Measurements from ENCODE around the gene SCYGR8.

SCYGR8 gene, protein sequence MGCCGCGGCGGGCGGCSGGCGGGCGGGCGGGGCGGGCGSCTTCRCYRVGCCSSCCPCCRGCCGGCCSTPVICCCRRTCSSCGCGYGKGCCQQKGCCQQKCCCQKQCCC

DNA sequence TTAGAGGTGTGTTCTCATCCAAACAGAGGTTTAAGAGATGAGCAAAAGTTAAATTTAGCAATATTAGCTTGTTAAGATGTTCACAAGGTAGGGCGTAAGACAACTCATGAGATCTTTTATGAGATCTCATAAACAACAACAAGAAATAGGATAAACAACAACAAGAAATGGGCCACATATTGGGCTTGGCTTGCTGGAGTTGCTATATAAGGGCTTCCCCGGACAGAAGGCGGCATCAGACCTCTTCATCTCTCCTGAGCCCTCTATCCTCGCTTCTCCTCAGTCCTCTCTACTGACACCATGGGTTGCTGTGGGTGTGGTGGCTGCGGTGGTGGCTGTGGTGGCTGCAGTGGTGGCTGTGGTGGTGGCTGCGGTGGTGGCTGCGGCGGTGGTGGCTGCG lies at the start of gene SCYGR8:
Gene SCYGR8 (plus strand): TSS at position 301 of the 400 bp plus-strand sequence. CDS start 0 bp downstream, at position 301.
- H3K4me3 ChIP-seq (ENCODE audit: low read length), result no peak within 1 kb of the TSS
- no peak within 1 kb of the TSS for H3K27ac ChIP-seq (ENCODE audit: low read length)
- H3K4me1 ChIP-seq (ENCODE audit: control insufficient read depth, low read depth, low read length), result no peaks in the 10 kb centered on the region
- H3K36me3 ChIP-seq (ENCODE audit: control insufficient read depth, low read depth, low read length), result no peaks in the 10 kb centered on the region
- H3K27me3 ChIP-seq (ENCODE audit: control insufficient read depth, insufficient read depth, low read length), result no peaks in the 10 kb centered on the region
- H3K9me3 ChIP-seq (ENCODE audit: control insufficient read depth, low read depth, low read length), result no peaks in the 10 kb centered on the region
- no peak within 1 kb of the TSS for H3K9ac ChIP-seq (ENCODE audit: low read length)

DNA sequence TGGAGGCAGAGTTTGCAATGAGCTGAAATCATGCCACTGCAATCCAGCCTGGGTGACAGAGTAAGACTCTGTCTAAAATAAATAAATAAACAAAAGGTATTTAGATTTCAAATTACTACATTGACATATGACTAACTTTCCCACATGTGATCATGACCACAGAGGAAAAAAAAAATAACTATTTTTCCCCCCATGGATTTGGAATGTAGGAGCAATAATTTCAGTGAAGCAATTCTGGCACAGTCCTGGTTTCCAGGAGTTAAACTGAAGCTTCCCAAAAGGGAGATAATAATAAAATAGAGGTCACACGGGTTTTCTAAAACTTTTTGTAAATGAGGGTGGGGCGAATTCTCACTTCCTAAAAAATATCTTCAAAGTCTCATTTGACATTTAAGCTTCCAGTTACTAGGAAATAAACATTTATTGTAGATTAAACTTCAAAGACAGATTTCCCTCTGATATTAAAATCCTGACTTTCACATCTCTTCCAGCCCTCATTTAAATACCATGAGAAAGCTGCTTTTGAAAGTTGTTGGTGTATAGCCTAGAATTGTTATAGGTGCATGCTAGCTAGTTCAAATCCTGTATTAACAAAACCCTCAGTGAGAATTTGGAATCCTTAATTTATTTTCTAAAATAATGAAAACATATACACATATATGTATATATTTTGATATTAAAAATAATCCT lies 48.6 kb upstream of the SCYGR8 start:
- H3K27ac ChIP-seq (ENCODE audit: low read length), result no peak overlapping the region
- H3K9me3 ChIP-seq (ENCODE audit: control insufficient read depth, low read depth, low read length), result no peaks in the 10 kb centered on the region
- no peaks in the 10 kb centered on the region for H3K4me1 ChIP-seq (ENCODE audit: control insufficient read depth, low read depth, low read length)
- no peaks in the 10 kb centered on the region for H3K27me3 ChIP-seq (ENCODE audit: control insufficient read depth, insufficient read depth, low read length)
- no peak overlapping the region for H3K4me3 ChIP-seq (ENCODE audit: low read length)
- H3K36me3 ChIP-seq (ENCODE audit: control insufficient read depth, low read depth, low read length), result no peaks in the 10 kb centered on the region
- no peak overlapping the region for H3K9ac ChIP-seq (ENCODE audit: low read length)

DNA sequence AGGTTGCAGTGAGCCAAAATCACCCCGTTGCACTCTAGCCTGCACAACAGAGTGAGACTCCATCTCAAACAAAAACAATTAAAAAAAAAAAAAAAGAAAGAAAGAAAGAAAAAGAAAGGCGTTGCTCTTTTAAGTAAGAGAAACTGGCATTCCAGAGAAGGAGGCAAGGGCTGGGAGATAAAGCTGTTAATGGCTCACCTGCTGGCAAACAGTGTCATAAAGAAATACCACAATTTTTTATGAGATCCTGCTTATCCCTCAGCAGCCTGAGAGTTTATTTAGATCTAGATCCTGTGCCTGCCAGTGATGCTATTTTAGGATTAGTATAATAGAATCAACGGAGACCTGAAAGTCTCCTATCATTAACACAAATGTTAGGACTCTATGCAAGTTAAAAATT lies 44.1 kb upstream of the SCYGR8 start:
- Histone ChIP-seq H3K9ac (ENCODE audit: low read length) (no peak overlapping the region), H3K36me3 (ENCODE audit: control insufficient read depth, low read depth, low read length) (no peaks in the 10 kb centered on the region), H3K4me1 (ENCODE audit: control insufficient read depth, low read depth, low read length) (no peaks in the 10 kb centered on the region), H3K9me3 (ENCODE audit: control insufficient read depth, low read depth, low read length) (no peaks in the 10 kb centered on the region), H3K27ac (ENCODE audit: low read length) (no peak overlapping the region), H3K4me3 (ENCODE audit: low read length) (no peak overlapping the region), H3K27me3 (ENCODE audit: control insufficient read depth, insufficient read depth, low read length) (no peaks in the 10 kb centered on the region)

DNA sequence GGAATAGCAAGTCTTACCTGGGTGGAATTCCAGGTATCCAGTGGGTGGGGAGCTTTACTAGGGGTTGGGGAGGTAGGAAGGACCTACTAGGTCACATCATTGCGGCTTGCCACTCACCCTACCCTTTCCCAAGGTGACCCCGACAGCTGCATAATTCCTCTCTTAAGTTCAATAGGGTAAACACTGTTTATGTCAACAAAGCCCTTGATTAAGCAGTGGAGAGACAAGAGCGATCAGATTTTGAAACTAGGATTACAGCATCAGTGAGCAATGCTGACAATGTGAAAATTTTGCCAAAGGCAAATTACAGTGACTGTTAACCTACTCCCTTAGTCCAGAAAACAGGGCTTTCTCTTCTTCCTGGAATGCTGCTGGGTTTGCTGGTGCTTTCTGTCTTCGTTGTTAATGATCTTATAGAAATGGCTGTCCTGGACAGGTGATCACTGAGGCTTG lies 42.4 kb upstream of the SCYGR8 start:
- Histone ChIP-seq H3K27me3 (ENCODE audit: control insufficient read depth, insufficient read depth, low read length) (no peaks in the 10 kb centered on the region), H3K4me1 (ENCODE audit: control insufficient read depth, low read depth, low read length) (no peaks in the 10 kb centered on the region), H3K9ac (ENCODE audit: low read length) (no peak overlapping the region), H3K4me3 (ENCODE audit: low read length) (no peak overlapping the region), H3K9me3 (ENCODE audit: control insufficient read depth, low read depth, low read length) (no peaks in the 10 kb centered on the region), H3K36me3 (ENCODE audit: control insufficient read depth, low read depth, low read length) (no peaks in the 10 kb centered on the region), H3K27ac (ENCODE audit: low read length) (no peak overlapping the region)

DNA sequence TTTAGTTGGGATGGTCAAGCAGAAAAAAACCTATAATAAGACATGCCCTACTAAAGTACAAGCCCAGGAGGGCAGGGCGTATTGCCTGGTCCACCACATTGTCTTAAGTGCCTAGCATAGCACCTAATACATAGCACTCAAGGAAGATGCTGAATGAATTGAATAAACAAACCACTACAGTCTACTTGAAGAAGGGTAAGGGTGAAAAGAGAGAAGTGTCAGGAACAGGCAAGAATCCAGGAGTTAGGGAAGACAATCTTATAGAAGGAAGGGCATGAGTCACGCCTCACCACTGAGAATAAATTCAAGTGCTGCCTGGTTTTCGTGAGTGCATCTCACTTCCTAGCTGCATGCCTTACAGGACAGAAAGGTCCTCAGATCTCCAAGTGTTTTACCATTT lies 41.7 kb upstream of the SCYGR8 start:
- Histone ChIP-seq H3K4me1 (ENCODE audit: control insufficient read depth, low read depth, low read length) (no peaks in the 10 kb centered on the region), H3K9ac (ENCODE audit: low read length) (no peak overlapping the region), H3K4me3 (ENCODE audit: low read length) (no peak overlapping the region), H3K9me3 (ENCODE audit: control insufficient read depth, low read depth, low read length) (no peaks in the 10 kb centered on the region), H3K27me3 (ENCODE audit: control insufficient read depth, insufficient read depth, low read length) (no peaks in the 10 kb centered on the region), H3K36me3 (ENCODE audit: control insufficient read depth, low read depth, low read length) (no peaks in the 10 kb centered on the region), H3K27ac (ENCODE audit: low read length) (no peak overlapping the region)

DNA sequence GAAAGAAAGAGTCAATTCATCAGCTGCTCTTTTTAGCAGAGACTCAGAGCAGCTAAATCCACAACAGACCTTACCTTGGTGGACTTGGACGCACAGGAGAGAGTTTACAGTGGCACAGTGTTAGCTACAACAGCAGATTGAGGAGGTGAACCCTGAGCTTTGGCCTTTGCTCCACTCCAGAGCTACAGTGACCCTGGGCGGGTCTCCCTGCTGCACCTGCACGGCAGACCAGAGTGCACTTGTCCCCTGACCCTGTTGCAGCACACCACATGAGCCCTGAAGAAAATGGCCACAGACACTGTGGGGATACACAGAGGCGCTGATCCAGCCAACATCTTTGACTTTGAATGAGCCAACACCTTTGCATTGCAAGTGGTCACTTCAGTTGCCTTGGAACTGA lies 38.8 kb upstream of the SCYGR8 start:
- no peaks in the 10 kb centered on the region for H3K27me3 ChIP-seq (ENCODE audit: control insufficient read depth, insufficient read depth, low read length)

DNA sequence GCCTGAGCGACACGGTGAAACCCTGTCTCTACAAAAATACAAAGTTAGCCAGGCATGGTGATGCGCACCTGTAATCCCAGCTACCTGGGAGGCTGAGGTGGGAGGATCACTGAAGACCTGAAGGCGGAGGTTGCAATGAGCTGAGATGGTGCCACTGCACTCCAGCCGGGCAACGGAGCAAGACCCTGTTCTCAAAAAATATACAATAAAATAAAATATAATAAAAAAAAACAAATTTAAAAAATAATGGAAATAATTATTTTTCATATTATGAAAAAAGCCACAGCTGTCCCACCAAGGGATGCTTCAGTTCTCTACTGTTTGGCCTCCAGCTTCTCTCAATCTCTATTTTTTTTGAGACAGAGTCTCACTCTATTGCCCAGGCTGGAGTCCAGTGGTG lies 38.3 kb upstream of the SCYGR8 start:
- H3K9ac ChIP-seq (ENCODE audit: low read length), result no peak overlapping the region
- no peaks in the 10 kb centered on the region for H3K9me3 ChIP-seq (ENCODE audit: control insufficient read depth, low read depth, low read length)
- H3K27me3 ChIP-seq (ENCODE audit: control insufficient read depth, insufficient read depth, low read length), result no peaks in the 10 kb centered on the region
- no peaks in the 10 kb centered on the region for H3K4me1 ChIP-seq (ENCODE audit: control insufficient read depth, low read depth, low read length)
- H3K27ac ChIP-seq (ENCODE audit: low read length), result no peak overlapping the region
- H3K4me3 ChIP-seq (ENCODE audit: low read length), result no peak overlapping the region
- no peaks in the 10 kb centered on the region for H3K36me3 ChIP-seq (ENCODE audit: control insufficient read depth, low read depth, low read length)

More for the DNA sequence above, 38.8 kb upstream of the SCYGR8 start:
- Histone ChIP-seq H3K4me1 (ENCODE audit: control insufficient read depth, low read depth, low read length) (no peaks in the 10 kb centered on the region), H3K9ac (ENCODE audit: low read length) (no peak overlapping the region), H3K36me3 (ENCODE audit: control insufficient read depth, low read depth, low read length) (no peaks in the 10 kb centered on the region), H3K4me3 (ENCODE audit: low read length) (no peak overlapping the region), H3K27ac (ENCODE audit: low read length) (no peak overlapping the region), H3K9me3 (ENCODE audit: control insufficient read depth, low read depth, low read length) (no peaks in the 10 kb centered on the region)

DNA sequence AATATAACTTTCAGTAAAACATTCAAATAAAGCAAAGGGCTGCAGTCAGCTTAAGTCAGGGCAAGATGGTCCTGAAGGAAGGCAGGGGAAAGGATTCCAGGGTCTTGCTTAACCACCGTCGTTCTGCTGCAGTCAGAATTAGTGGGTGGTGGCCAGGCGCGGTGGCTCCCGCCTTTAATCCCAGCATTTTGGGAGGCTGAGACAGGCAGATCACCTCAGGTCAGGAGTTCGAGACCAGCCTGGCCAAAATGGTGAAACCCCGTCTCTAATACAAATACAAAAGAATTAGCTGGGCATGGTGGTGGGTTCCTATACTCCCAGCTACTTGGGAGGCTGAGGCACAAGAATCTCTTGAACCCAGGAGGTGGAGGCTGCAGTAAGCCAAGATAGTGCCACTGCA lies 34.7 kb upstream of the SCYGR8 start:
- Histone ChIP-seq H3K36me3 (ENCODE audit: control insufficient read depth, low read depth, low read length) (no peaks in the 10 kb centered on the region), H3K4me3 (ENCODE audit: low read length) (no peak overlapping the region), H3K9ac (ENCODE audit: low read length) (no peak overlapping the region), H3K4me1 (ENCODE audit: control insufficient read depth, low read depth, low read length) (peaks cover under 1% of the 10 kb centered on the region), H3K27me3 (ENCODE audit: control insufficient read depth, insufficient read depth, low read length) (no peaks in the 10 kb centered on the region), H3K9me3 (ENCODE audit: control insufficient read depth, low read depth, low read length) (no peaks in the 10 kb centered on the region), H3K27ac (ENCODE audit: low read length) (no peak overlapping the region)

DNA sequence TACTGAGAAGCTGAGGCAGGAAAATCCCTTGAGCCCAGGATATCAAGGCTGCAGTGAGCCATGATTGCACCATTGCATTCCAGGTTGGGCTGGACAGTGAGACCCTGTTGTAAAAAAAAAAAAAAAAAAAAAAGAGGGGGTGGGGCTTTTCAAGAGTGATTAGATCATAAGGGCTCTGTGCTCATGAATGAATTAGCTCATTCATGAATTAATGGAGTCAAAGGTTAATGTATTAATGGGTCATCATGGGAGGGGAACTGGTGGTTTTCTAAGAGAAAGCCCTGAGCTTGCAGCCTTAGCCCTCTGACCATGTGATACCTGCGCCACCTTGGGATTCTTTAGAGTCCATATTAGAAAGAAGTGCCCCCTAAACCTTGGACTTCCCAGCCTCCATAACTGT lies 32.4 kb upstream of the SCYGR8 start:
- H3K27ac ChIP-seq (ENCODE audit: low read length), result no peak overlapping the region
- peaks cover 12% of the 10 kb centered on the region for H3K4me1 ChIP-seq (ENCODE audit: control insufficient read depth, low read depth, low read length)
- no peak overlapping the region for H3K4me3 ChIP-seq (ENCODE audit: low read length)
- no peaks in the 10 kb centered on the region for H3K9me3 ChIP-seq (ENCODE audit: control insufficient read depth, low read depth, low read length)
- no peak overlapping the region for H3K9ac ChIP-seq (ENCODE audit: low read length)
- H3K27me3 ChIP-seq (ENCODE audit: control insufficient read depth, insufficient read depth, low read length), result peaks cover 10% of the 10 kb centered on the region
- no peaks in the 10 kb centered on the region for H3K36me3 ChIP-seq (ENCODE audit: control insufficient read depth, low read depth, low read length)

DNA sequence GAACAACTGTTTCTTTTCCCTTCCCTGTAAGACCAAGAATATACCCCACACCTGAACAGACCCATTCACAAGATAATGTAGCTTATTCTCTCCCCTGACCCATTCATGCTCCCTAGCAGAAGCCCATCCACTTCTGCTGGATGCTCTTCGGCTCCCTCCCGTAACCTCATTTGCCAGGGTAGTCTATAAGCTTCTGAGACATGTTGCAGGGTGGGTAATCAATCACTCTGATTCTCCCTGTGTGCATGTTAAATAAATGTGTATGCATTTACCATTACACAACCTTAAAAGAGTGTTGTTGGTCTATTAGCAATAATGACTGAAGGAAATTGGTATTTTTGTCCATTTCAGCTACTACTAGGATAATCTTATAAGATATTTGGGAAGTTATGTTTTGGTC lies 29.2 kb upstream of the SCYGR8 start:
- Histone ChIP-seq H3K27ac (ENCODE audit: low read length) (no peak overlapping the region), H3K27me3 (ENCODE audit: control insufficient read depth, insufficient read depth, low read length) (peaks cover 10% of the 10 kb centered on the region), H3K4me3 (ENCODE audit: low read length) (no peak overlapping the region), H3K4me1 (ENCODE audit: control insufficient read depth, low read depth, low read length) (peaks cover 12% of the 10 kb centered on the region), H3K9ac (ENCODE audit: low read length) (no peak overlapping the region), H3K36me3 (ENCODE audit: control insufficient read depth, low read depth, low read length) (no peaks in the 10 kb centered on the region), H3K9me3 (ENCODE audit: control insufficient read depth, low read depth, low read length) (no peaks in the 10 kb centered on the region)

DNA sequence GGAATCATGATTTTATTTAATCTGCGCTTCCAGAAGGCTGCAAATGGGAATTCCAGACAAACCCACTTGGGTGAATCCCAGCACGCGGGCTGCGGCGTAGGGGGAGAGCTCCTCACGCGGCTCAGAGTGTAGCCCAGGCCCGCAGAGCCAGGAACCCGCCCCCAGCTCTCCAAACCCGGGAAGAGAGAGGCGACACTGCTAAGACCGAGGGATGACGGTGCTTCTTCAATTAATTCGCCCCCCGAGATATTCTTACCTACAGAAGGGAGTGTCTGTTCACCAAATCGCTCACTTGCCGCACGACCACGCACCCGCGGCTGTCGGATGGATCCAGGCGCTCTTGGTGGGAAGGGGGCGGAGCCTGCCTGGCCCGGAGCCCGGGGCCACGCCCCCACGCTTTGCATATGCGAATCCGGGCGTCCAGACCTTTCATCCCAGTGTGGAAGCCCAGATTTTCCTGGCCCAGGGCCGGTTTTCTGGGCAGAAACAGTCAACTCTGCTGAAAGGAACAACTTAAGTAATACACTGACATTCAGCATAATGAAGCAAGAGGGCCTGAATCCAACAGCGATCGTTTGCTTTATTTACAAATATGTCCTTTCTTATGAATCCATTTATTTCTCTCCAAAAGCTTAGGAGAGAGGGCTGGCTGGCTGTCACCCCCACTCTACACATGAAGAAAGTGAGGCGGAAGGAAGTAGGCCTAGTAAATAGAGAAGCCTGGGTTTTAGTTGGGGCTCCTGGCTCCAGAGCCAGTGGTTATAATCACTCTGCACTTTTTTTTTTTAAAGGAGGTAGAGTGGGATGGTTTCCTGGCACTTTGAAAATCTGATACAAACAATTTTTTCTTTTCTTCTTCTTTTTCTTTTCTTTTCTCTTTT lies 27.8 kb upstream of the SCYGR8 start, which contains the start of gene SLC19A3:
Gene SLC19A3 (minus strand): TSS at position 342 of the 881 bp plus-strand sequence. CDS start 15,710 bp downstream, outside the sequence.
- H3K9me3 ChIP-seq (ENCODE audit: control insufficient read depth, low read depth, low read length), result no peaks in the 10 kb centered on the region
- no peak within 1 kb of the TSS for H3K27ac ChIP-seq (ENCODE audit: low read length)
- H3K9ac ChIP-seq (ENCODE audit: low read length), result no peak within 1 kb of the TSS
- H3K4me1 ChIP-seq (ENCODE audit: control insufficient read depth, low read depth, low read length), result peaks cover 12% of the 10 kb centered on the region
- peak within 1 kb of the TSS; percentile 68 for H3K4me3 ChIP-seq (ENCODE audit: low read length)
- H3K27me3 ChIP-seq (ENCODE audit: control insufficient read depth, insufficient read depth, low read length), result peaks cover 10% of the 10 kb centered on the region
- H3K36me3 ChIP-seq (ENCODE audit: control insufficient read depth, low read depth, low read length), result no peaks in the 10 kb centered on the region

Data from iPS-18a (cell line).